GM19023 (cell line): ENCODE data around the gene MYO9A.

Source experiments
- ATAC-seq: cut with Tn5 transposase; IDR thresholded peaks from one replicate; pipeline ENCODE4 v1.9.1; 2021; ENCODE audit warnings: mild to moderate bottlenecking, moderate library complexity; ENCODE audit not compliant: unreplicated experiment

MYO9A gene

GRCh38 chr15:72118017-72118978 lies at the start of gene MYO9A, which contains the start of gene SENP8:
Gene MYO9A (minus strand): TSS chr15:72118150. CDS start chr15:72046563, 71,587 bp downstream.
Gene SENP8 (plus strand): TSS chr15:72118403. CDS start chr15:72139624, 21,221 bp downstream.
- ATAC-seq = peak; percentile 62

- no peak for ATAC-seq
Observed at GRCh38 chr15:72167445-72167844, 49.5 kb upstream of the MYO9A start.

GRCh38 chr15:72166716-72167417 lies 48.9 kb upstream of the MYO9A start:
- ATAC-seq = no peak

- ATAC-seq = no peak
Observed at GRCh38 chr15:72163719-72164118, 45.8 kb upstream of the MYO9A start.

- ATAC-seq = no peak
Observed at GRCh38 chr15:72162569-72162968, 44.6 kb upstream of the MYO9A start.

- no peak for ATAC-seq
Observed at GRCh38 chr15:72161361-72162132, 43.6 kb upstream of the MYO9A start.

- ATAC-seq = no peak
Observed at GRCh38 chr15:72160696-72161245, 42.8 kb upstream of the MYO9A start.

- ATAC-seq = no peak
Observed at GRCh38 chr15:72156928-72157327, 39.0 kb upstream of the MYO9A start.

- no peak for ATAC-seq
Observed at GRCh38 chr15:72155635-72156616, 38.0 kb upstream of the MYO9A start.

GRCh38 chr15:72155003-72155621 lies 37.2 kb upstream of the MYO9A start:
- ATAC-seq = no peak

- no peak for ATAC-seq
Observed at GRCh38 chr15:72154316-72154715, 36.4 kb upstream of the MYO9A start.

GRCh38 chr15:72153269-72154000 lies 35.5 kb upstream of the MYO9A start:
- no peak for ATAC-seq

- ATAC-seq = no peak
Observed at GRCh38 chr15:72147418-72147817, 29.5 kb upstream of the MYO9A start.

GRCh38 chr15:72146934-72147333 lies 29.0 kb upstream of the MYO9A start:
- ATAC-seq = no peak

GRCh38 chr15:72146221-72146620 lies 28.3 kb upstream of the MYO9A start:
- ATAC-seq = no peak

- peak; percentile 99 for ATAC-seq
Observed at GRCh38 chr15:72141171-72142084, 23.5 kb upstream of the MYO9A start.

GRCh38 chr15:72140088-72140487 lies 22.1 kb upstream of the MYO9A start:
- no peak for ATAC-seq
